Measurements from ENCODE around the gene STMN3.
A peak's percentile ranks its signal among the peaks of the same experiment; 100 is the strongest.
"Not testable (repeated sequence)": the region's sequence is repeated elsewhere in the genome, so short reads cannot be mapped to it uniquely, and the experiment has no call there.

Gene STMN3

GRCh38 chr20:63635431-63636141 lies 17.6 kb downstream of the STMN3 start:
- no peak for DNase-seq (ENCODE audit: low spot score)

GRCh38 chr20:63633732-63634131 lies 19.5 kb downstream of the STMN3 start:
- DNase-seq (ENCODE audit: low spot score): no peak

GRCh38 chr20:63631426-63631825 lies 21.8 kb downstream of the STMN3 start:
- DNase-seq (ENCODE audit: low spot score): not testable (repeated sequence)

- not testable (repeated sequence) for DNase-seq (ENCODE audit: low spot score)
Measured at GRCh38 chr20:63630956-63631355, 22.3 kb downstream of the STMN3 start.

- peak; percentile 94 for DNase-seq (ENCODE audit: low spot score)
Measured at GRCh38 chr20:63628246-63628975, 24.8 kb downstream of the STMN3 start.

- DNase-seq (ENCODE audit: low spot score): no peak
Measured at GRCh38 chr20:63627751-63628245, 25.4 kb downstream of the STMN3 start.

GRCh38 chr20:63627129-63627750 lies 26.0 kb downstream of the STMN3 start:
- DNase-seq (ENCODE audit: low spot score): peak; percentile 99

- DNase-seq (ENCODE audit: low spot score): peak; percentile 93
Measured at GRCh38 chr20:63626424-63627128, 26.6 kb downstream of the STMN3 start, which contains the start of gene GMEB2. Gene GMEB2 (minus strand): TSS chr20:63627101. CDS start chr20:63619397, 7,704 bp downstream.

- no peak for DNase-seq (ENCODE audit: low spot score)
Measured at GRCh38 chr20:63625771-63626423, 27.3 kb downstream of the STMN3 start.

- DNase-seq (ENCODE audit: low spot score): peak; percentile 83
Measured at GRCh38 chr20:63624486-63624885, 28.7 kb downstream of the STMN3 start.

- no peak for DNase-seq (ENCODE audit: low spot score)
Measured at GRCh38 chr20:63622732-63623131, 30.5 kb downstream of the STMN3 start.

GRCh38 chr20:63622096-63622495 lies 31.1 kb downstream of the STMN3 start:
- no peak for DNase-seq (ENCODE audit: low spot score)

- no peak for DNase-seq (ENCODE audit: low spot score)
Measured at GRCh38 chr20:63620991-63621390, 32.2 kb downstream of the STMN3 start.

GRCh38 chr20:63619505-63619904 lies 33.7 kb downstream of the STMN3 start:
- no peak for DNase-seq (ENCODE audit: low spot score)

GRCh38 chr20:63619086-63619485 lies 34.1 kb downstream of the STMN3 start:
- DNase-seq (ENCODE audit: low spot score): no peak

- DNase-seq (ENCODE audit: low spot score): no peak
Measured at GRCh38 chr20:63618291-63618980, 34.8 kb downstream of the STMN3 start.

- DNase-seq (ENCODE audit: low spot score): no peak
Measured at GRCh38 chr20:63617876-63618265, 35.4 kb downstream of the STMN3 start.

- DNase-seq (ENCODE audit: low spot score): no peak
Measured at GRCh38 chr20:63617092-63617875, 35.9 kb downstream of the STMN3 start.

GRCh38 chr20:63613863-63614594 lies 39.2 kb downstream of the STMN3 start:
- not testable (repeated sequence) for DNase-seq (ENCODE audit: low spot score)
